GM10266 (cell line): Measurements from ENCODE around the gene KCNK17.

Experiments used
- DNase-seq: peaks from one replicate; pipeline ENCODE4 v3.0.0; 2012; ENCODE audit errors: extremely low spot score
- TF ChIP-seq, protein P1 (sequence below): IDR thresholded peaks from 2 replicates; pipeline ENCODE4 v1.5.1; 2012; ENCODE audit warnings: mild to moderate bottlenecking, low read depth; ENCODE audit not compliant: control insufficient read depth, insufficient read depth; ENCODE audit errors: missing control alignments

KCNK17 gene

DNA sequence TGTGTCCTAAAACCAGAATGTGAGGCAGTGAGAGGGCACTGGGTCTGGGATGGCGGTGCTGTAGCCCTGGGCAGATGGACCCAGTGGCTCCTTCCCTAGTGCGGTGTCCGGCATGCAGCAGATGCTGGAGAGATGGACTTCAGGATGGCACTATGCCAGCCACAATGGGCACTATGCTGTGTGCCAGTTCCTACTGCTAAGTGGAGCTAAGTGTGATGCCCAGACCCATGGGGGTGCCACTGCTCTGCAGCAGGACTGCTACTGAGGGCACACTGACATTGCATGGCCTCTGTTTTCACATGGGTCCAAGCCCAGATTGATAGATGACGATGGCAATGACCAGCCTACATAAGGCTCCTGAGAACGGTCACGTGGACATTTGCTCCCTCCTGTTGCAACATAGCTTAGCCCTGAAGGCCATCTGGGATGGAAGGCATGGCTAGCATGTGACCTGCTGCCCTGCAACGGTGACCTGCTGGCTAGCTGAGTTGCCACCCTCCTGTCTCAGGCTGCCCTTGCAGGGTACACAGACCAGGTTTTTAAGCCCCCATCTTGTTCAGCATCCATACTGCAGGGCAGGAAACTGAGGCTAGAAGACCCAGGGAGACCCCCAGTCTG lies 39.6 kb upstream of the KCNK17 start:
- TF ChIP-seq, protein P1, sequence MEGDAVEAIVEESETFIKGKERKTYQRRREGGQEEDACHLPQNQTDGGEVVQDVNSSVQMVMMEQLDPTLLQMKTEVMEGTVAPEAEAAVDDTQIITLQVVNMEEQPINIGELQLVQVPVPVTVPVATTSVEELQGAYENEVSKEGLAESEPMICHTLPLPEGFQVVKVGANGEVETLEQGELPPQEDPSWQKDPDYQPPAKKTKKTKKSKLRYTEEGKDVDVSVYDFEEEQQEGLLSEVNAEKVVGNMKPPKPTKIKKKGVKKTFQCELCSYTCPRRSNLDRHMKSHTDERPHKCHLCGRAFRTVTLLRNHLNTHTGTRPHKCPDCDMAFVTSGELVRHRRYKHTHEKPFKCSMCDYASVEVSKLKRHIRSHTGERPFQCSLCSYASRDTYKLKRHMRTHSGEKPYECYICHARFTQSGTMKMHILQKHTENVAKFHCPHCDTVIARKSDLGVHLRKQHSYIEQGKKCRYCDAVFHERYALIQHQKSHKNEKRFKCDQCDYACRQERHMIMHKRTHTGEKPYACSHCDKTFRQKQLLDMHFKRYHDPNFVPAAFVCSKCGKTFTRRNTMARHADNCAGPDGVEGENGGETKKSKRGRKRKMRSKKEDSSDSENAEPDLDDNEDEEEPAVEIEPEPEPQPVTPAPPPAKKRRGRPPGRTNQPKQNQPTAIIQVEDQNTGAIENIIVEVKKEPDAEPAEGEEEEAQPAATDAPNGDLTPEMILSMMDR: no peak
- no peak for DNase-seq

DNA sequence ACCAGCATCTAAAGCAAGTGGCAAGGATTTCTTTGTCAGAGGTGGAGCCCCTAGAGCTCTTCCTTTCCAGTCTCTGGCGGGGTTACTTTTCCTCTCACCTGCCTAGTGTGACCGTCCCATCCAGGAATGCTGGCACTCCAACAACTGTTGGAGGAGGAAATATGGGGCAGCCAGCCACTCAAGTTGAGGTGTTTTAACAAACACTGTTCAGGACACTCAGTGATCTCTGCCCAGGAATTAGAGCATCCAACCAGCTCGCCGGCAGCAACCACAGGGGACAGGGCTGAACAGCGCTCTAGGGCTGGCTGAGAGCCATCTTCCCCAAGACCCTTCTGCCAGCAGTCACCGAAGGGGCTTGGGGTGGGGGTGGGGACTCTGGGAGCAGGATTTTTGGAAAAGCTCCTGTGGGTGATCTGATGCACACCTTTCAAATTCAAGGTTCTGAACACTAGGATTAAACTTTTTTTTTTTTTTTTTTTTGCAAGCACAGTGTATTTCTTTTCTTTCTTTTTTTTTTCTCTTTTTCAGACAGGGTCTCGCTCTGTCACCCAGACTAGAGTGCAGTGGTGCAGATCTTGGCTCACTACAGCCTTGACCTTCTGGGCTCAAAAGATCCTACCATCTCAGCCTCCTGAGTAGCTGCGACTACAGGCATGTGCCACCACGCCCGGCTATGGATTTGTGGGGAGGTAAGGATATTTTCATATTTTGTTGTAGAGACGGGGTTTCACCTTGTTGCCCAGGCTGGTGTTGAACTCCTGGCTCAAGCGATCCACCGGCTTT lies 36.7 kb upstream of the KCNK17 start:
- no peak for DNase-seq
- TF ChIP-seq, protein P1: no peak

- no peak for DNase-seq
- TF ChIP-seq, protein P1: no peak
Observed at GRCh38 chr6:39348740-39349139, 34.5 kb upstream of the KCNK17 start.

- peak; percentile 77 for DNase-seq
Observed at GRCh38 chr6:39347906-39348585, 33.8 kb upstream of the KCNK17 start.

DNA sequence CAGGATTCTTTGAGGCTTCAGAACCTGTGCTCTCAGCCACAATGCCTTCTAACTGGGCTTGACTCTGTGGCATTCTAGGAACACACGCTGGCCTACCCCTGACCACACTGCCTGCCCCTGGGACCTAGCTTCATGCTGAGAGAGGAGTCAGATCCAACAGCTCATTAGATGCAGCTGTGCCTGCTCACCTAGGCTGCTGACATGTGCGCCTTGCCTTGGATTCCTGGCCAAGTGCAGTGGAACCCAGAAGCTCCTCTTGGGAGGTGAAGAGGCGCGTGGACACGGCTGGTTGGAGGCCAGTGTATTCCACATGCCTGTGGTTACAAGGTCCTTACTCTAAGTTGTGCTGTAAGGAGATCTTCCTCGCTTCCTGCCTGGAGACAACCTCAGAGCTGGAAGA lies 33.0 kb upstream of the KCNK17 start:
- TF ChIP-seq, protein P1: no peak
- no peak for DNase-seq

More at GRCh38 chr6:39347906-39348585, 33.8 kb upstream of the KCNK17 start:
- TF ChIP-seq, protein P1: peak; percentile 90

GRCh38 chr6:39344821-39345280 lies 30.6 kb upstream of the KCNK17 start:
- no peak for DNase-seq
- TF ChIP-seq, protein P1: no peak

- TF ChIP-seq, protein P1: no peak
Observed at GRCh38 chr6:39343396-39343870, 29.2 kb upstream of the KCNK17 start.

More at GRCh38 chr6:39343396-39343870, 29.2 kb upstream of the KCNK17 start:
- DNase-seq: no peak
